ENCODE data around the gene CNDP1.

CNDP1 gene

DNA sequence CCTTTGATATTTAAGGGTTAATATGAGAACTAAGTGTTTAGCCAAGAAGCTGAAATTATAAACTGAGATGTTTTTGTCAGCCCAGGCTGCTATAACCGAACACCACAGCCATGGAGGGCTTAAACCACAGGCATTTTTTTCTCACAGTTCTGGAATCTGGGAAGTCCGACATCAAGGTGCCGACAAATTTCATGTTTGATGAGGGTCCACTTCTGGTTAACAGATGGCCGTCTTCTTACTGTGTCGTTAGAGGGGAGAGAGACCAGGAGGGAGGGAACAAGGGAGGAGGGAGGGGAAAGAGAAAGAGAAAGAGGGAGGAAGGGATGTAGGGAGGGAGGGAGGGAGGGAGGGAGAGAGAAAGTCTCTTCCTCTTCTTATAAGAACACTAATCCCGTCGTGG is 44.6 kb upstream of the CNDP1 start:
- no peaks in the 10 kb centered on the region for H3K36me3 ChIP-seq (ENCODE audit: control insufficient read depth, insufficient read depth, low read length)
- no peaks in the 10 kb centered on the region for H3K27me3 ChIP-seq (ENCODE audit: control insufficient read depth, insufficient read depth, low read length)
- H3K79me2 ChIP-seq: no peaks in the 10 kb centered on the region
- no peak overlapping the region for H2AFZ ChIP-seq
- H3K9me3 ChIP-seq (ENCODE audit: control insufficient read depth, low read length): no peaks in the 10 kb centered on the region
- H3K4me3 ChIP-seq (ENCODE audit: low read depth, low read length): no peak overlapping the region
- no peak overlapping the region for H3K9ac ChIP-seq
- no peaks in the 10 kb centered on the region for H3K4me1 ChIP-seq
- H3K4me2 ChIP-seq (ENCODE audit: low read length): no peak overlapping the region
- TF ChIP-seq, protein P1, sequence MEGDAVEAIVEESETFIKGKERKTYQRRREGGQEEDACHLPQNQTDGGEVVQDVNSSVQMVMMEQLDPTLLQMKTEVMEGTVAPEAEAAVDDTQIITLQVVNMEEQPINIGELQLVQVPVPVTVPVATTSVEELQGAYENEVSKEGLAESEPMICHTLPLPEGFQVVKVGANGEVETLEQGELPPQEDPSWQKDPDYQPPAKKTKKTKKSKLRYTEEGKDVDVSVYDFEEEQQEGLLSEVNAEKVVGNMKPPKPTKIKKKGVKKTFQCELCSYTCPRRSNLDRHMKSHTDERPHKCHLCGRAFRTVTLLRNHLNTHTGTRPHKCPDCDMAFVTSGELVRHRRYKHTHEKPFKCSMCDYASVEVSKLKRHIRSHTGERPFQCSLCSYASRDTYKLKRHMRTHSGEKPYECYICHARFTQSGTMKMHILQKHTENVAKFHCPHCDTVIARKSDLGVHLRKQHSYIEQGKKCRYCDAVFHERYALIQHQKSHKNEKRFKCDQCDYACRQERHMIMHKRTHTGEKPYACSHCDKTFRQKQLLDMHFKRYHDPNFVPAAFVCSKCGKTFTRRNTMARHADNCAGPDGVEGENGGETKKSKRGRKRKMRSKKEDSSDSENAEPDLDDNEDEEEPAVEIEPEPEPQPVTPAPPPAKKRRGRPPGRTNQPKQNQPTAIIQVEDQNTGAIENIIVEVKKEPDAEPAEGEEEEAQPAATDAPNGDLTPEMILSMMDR (IDR thresholded peaks at IDR 0.05): no peak
- no peak overlapping the region for H3K27ac ChIP-seq

DNA sequence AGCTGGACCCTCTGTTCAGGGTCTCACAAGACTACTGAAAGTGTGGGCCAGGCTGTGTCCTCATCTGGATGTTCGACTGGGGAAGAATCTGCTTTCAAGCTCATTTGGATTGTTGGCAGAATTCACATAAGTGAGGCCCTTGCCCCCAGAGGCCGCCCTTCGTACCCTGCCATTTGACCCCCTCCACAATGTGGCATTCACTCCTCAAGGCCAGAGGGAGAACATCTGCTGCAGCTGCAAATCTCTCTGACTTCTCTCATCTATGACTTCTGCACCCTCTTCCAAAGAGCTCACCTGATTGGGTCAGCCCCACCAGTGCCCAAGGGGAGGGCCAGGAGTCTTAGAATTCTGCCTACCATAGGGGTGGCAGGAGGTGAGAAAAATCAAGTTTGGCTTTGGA is 42.0 kb upstream of the CNDP1 start:
- TF ChIP-seq, protein P1 (IDR thresholded peaks at IDR 0.05): no peak
- no peak overlapping the region for H3K4me2 ChIP-seq (ENCODE audit: low read length)
- no peaks in the 10 kb centered on the region for H3K36me3 ChIP-seq (ENCODE audit: control insufficient read depth, insufficient read depth, low read length)
- no peak overlapping the region for H3K4me3 ChIP-seq (ENCODE audit: low read depth, low read length)
- no peak overlapping the region for H3K9ac ChIP-seq
- H3K9me3 ChIP-seq (ENCODE audit: control insufficient read depth, low read length): no peaks in the 10 kb centered on the region
- no peaks in the 10 kb centered on the region for H3K79me2 ChIP-seq
- H2AFZ ChIP-seq: no peak overlapping the region
- H3K27ac ChIP-seq: no peak overlapping the region
- H3K4me1 ChIP-seq: no peaks in the 10 kb centered on the region
- H3K27me3 ChIP-seq (ENCODE audit: control insufficient read depth, insufficient read depth, low read length): no peaks in the 10 kb centered on the region

DNA sequence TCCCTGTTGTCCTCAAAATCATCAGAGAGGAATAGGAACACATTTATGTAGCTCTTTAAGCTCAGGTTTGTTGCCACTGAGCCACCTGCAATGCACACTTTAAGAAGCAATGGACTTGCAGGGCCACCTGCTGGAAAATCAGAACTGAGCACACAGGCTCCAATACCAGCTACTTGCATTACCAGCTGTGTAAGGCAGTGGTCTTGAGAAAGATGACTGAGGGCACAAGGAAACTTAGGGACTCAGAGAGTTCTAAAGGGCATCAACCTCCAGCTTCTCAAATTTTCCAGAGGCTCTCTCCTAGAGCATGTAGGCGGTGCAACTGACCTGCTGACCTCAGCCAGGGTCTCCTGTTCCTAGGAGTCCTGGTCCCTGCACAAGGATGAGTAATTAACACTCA is 40.6 kb upstream of the CNDP1 start:
- Histone ChIP-seq H3K9me3 (ENCODE audit: control insufficient read depth, low read length) (no peaks in the 10 kb centered on the region), H3K4me3 (ENCODE audit: low read depth, low read length) (no peak overlapping the region), H3K27ac (no peak overlapping the region), H3K27me3 (ENCODE audit: control insufficient read depth, insufficient read depth, low read length) (no peaks in the 10 kb centered on the region), H3K9ac (no peak overlapping the region), H3K79me2 (peaks cover 10% of the 10 kb centered on the region), H3K4me2 (ENCODE audit: low read length) (no peak overlapping the region), H3K36me3 (ENCODE audit: control insufficient read depth, insufficient read depth, low read length) (no peaks in the 10 kb centered on the region), H3K4me1 (no peaks in the 10 kb centered on the region), H2AFZ (no peak overlapping the region)
- TF ChIP-seq, protein P1 (IDR thresholded peaks at IDR 0.05): peak; percentile 52

DNA sequence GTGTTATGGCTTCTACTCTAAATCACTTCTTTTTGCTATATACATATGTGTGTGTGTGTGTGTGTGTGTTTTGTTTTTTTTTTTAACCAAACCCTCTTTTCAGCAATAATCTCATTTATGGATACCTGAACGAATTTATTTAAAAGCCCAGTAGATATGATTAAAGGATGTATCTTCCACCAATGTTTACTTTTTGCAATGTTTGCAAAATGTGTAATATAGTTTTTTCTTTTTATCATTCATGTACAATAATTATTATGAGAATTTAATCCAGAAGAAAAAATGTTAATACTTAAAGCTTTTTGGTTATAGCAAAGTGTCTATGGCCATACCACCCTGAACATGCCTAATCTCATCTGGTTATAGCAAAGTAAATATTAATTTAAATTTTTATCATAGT is 39.8 kb upstream of the CNDP1 start:
- Histone ChIP-seq H3K9ac (no peak overlapping the region), H3K4me3 (ENCODE audit: low read depth, low read length) (no peak overlapping the region), H3K27ac (no peak overlapping the region), H3K4me1 (no peaks in the 10 kb centered on the region), H3K27me3 (ENCODE audit: control insufficient read depth, insufficient read depth, low read length) (no peaks in the 10 kb centered on the region), H2AFZ (no peak overlapping the region), H3K9me3 (ENCODE audit: control insufficient read depth, low read length) (no peaks in the 10 kb centered on the region), H3K79me2 (peaks cover 13% of the 10 kb centered on the region), H3K36me3 (ENCODE audit: control insufficient read depth, insufficient read depth, low read length) (no peaks in the 10 kb centered on the region), H3K4me2 (ENCODE audit: low read length) (no peak overlapping the region)
- TF ChIP-seq, protein P1 (IDR thresholded peaks at IDR 0.05): no peak

All from parathyroid adenoma (tissue), 2 donors.